ENCODE results near the gene RABEP2. TPM values are rescaled to one million over a fixed set of nuclear protein-coding genes. Genes with fewer than 3 reads are reported as not detected.
"Not testable (repeated sequence)": the region's sequence is repeated elsewhere in the genome, so short reads cannot be mapped to it uniquely, and the experiment has no call there.

RABEP2 gene
- total RNA-seq, 1 experiment from 2014 or later: 40.2 TPM

DNA sequence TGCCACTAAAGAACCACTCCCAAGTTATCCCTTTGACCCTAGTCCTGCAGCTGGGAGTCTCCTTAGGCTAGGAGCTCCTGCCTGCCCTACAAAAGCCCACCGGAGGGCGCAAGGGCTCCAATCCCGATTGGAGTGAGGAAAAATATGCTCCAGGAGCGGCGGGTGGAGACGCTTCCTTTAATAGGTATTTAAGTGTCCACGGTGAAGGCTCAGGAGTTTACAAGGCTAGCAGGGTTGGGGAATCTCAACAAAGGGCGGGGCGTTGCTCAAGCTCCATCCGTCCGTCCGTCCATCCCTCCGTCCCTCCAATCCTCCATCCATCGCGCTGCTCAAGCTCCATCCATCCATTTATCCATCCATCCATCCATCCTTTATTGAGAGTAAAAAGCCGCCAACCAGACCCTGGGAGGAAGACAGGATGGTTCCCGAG is 49.0 kb upstream of the RABEP2 start:
- H3K4me1 ChIP-seq (ENCODE audit: insufficient read depth, low read length): no peaks in the 10 kb centered on the region; the same call in 1 of the 2 replicates
- intact Hi-C loops (cut with micrococcal nuclease): no loop called here
- CTCF ChIA-PET: interaction anchor here (0.6 kb wide), 1 partner anchor 116 kb away, joined by 5 read pairs; no protein-coding TSS in a partner anchor
- no peaks in the 10 kb centered on the region for H4K20me1 ChIP-seq (ENCODE audit: low read length)
- no peaks in the 10 kb centered on the region for H3F3A ChIP-seq (ENCODE audit: low read length, unreplicated experiment)
- TF ChIP-seq EZH2 (IDR thresholded peaks at IDR 0.05; ENCODE audit: low read length, unreplicated experiment): no peak
- no peak for TF ChIP-seq EZH2phosphoT487 (IDR thresholded peaks at IDR 0.05; ENCODE audit: borderline replicate concordance, low read length)
- TF ChIP-seq, protein P1, sequence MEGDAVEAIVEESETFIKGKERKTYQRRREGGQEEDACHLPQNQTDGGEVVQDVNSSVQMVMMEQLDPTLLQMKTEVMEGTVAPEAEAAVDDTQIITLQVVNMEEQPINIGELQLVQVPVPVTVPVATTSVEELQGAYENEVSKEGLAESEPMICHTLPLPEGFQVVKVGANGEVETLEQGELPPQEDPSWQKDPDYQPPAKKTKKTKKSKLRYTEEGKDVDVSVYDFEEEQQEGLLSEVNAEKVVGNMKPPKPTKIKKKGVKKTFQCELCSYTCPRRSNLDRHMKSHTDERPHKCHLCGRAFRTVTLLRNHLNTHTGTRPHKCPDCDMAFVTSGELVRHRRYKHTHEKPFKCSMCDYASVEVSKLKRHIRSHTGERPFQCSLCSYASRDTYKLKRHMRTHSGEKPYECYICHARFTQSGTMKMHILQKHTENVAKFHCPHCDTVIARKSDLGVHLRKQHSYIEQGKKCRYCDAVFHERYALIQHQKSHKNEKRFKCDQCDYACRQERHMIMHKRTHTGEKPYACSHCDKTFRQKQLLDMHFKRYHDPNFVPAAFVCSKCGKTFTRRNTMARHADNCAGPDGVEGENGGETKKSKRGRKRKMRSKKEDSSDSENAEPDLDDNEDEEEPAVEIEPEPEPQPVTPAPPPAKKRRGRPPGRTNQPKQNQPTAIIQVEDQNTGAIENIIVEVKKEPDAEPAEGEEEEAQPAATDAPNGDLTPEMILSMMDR (conservative IDR thresholded peaks at IDR 0.05; ENCODE audit: low read depth, low read length): peak; percentile 70
- H2AFZ ChIP-seq (ENCODE audit: low read length): peak overlapping the region; percentile 89
- H3K27ac ChIP-seq (ENCODE audit: low read length): peak overlapping the region; percentile 42
- H3K9me2 ChIP-seq (replicated peaks; ENCODE audit: low read length): no peaks in the 10 kb centered on the region
- TSS peak; percentile 99 for BruUV-seq (replicated peaks)
- POLR2A ChIA-PET (ENCODE audit: unreplicated experiment): interaction anchor here (0.6 kb wide), 1 partner anchor 151 kb away, joined by 4 read pairs; the partner anchor contains the start of gene ATXN2L
- H3K27me3 ChIP-seq (ENCODE audit: low read length): no peaks in the 10 kb centered on the region
- peak overlapping the region; percentile 83 for H3K4me2 ChIP-seq (ENCODE audit: low read length)
- DNase-seq: peak; percentile 65
- peak; percentile 58 for ATAC-seq
- H3K36me3 ChIP-seq (ENCODE audit: low read depth, low read length): no peaks in the 10 kb centered on the region
- peaks cover 9% of the 10 kb centered on the region for H3K79me2 ChIP-seq (ENCODE audit: low read length)
- H3K9ac ChIP-seq (ENCODE audit: low read length): peak overlapping the region; percentile 74
- peak overlapping the region; percentile 96 for H3K4me3 ChIP-seq (ENCODE audit: low read length)
- H3K9me3 ChIP-seq (ENCODE audit: low read length): no peaks in the 10 kb centered on the region

DNA sequence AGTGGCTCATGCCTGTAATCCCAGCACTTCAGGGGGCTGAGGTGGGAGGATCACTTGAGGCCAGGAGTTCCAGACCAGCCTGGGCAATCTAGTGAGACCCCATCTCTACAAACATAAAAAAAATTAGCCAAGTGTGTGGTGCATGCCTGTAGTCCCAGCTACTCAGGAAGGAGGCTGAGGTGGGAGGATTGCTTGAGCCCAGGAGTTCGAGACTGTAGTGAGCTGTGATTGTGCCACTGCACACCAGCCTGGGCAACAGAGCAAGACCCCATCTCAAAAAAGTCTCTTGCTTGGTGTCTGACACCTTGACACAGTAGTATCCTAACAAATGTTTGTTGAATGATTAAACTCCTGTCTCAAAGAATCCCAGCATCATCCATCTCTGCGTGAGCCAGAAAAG is 44.7 kb upstream of the RABEP2 start:
- H3K4me3 ChIP-seq (ENCODE audit: low read length); intact Hi-C loops (cut with micrococcal nuclease); CTCF ChIA-PET; H2AFZ ChIP-seq (ENCODE audit: low read length); H3K9ac ChIP-seq (ENCODE audit: low read length); H3F3A ChIP-seq (ENCODE audit: low read length, unreplicated experiment); POLR2A ChIA-PET (ENCODE audit: unreplicated experiment); H3K9me2 ChIP-seq (replicated peaks; ENCODE audit: low read length); H4K20me1 ChIP-seq (ENCODE audit: low read length); H3K79me2 ChIP-seq (ENCODE audit: low read length); H3K9me3 ChIP-seq (ENCODE audit: low read length); H3K4me2 ChIP-seq (ENCODE audit: low read length); H3K4me1 ChIP-seq (ENCODE audit: insufficient read depth, low read length); H3K36me3 ChIP-seq (ENCODE audit: low read depth, low read length); DNase-seq; ATAC-seq; H3K27ac ChIP-seq (ENCODE audit: low read length); BruUV-seq (replicated peaks); H3K27me3 ChIP-seq (ENCODE audit: low read length): not testable (repeated sequence)

DNA sequence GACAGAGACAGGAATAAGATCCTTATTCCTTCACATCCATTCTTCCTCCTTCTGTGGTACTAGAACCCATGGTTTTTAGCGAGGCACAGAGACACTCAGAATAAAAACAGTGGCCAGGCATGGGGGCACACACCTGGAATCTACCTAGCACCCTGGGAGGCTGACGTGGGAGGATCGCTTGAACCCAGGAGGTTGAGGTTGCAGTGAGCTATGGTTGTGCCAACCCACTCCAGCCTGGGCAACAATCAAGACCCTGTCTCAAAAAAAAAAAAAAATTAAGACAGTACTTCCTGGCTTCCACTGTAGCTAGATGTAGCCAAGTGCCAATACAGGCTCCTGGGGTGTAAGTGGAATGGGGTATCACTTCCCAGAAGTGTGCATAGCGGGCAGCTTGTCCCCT is 42.1 kb upstream of the RABEP2 start:
- no peak overlapping the region for H3K9ac ChIP-seq (ENCODE audit: low read length)
- H3K36me3 ChIP-seq (ENCODE audit: low read depth, low read length): no peaks in the 10 kb centered on the region; the same call in 1 of the 2 replicates
- no TSS peak for BruUV-seq (replicated peaks)
- no peaks in the 10 kb centered on the region for H3F3A ChIP-seq (ENCODE audit: low read length, unreplicated experiment)
- no peak for DNase-seq
- ChIA-PET CTCF (no interaction called here), POLR2A (ENCODE audit: unreplicated experiment) (interaction anchor here (0.6 kb wide), 1 partner anchor 38 kb away, joined by 4 read pairs; no protein-coding TSS in a partner anchor)
- H3K9me3 ChIP-seq (ENCODE audit: low read length): no peaks in the 10 kb centered on the region
- H3K4me3 ChIP-seq (ENCODE audit: low read length): no peak overlapping the region
- TF ChIP-seq EZH2 (IDR thresholded peaks at IDR 0.05; ENCODE audit: low read length, unreplicated experiment): no peak
- TF ChIP-seq, protein P1 (conservative IDR thresholded peaks at IDR 0.05; ENCODE audit: low read depth, low read length): no peak
- TF ChIP-seq EZH2phosphoT487 (IDR thresholded peaks at IDR 0.05; ENCODE audit: borderline replicate concordance, low read length): no peak
- intact Hi-C loops (cut with micrococcal nuclease): no loop called here
- no peak overlapping the region for H2AFZ ChIP-seq (ENCODE audit: low read length)
- no peak for ATAC-seq
- no peaks in the 10 kb centered on the region for H3K4me1 ChIP-seq (ENCODE audit: insufficient read depth, low read length)
- no peak overlapping the region for H3K27ac ChIP-seq (ENCODE audit: low read length)
- no peaks in the 10 kb centered on the region for H3K27me3 ChIP-seq (ENCODE audit: low read length)
- H4K20me1 ChIP-seq (ENCODE audit: low read length): no peaks in the 10 kb centered on the region
- no peaks in the 10 kb centered on the region for H3K79me2 ChIP-seq (ENCODE audit: low read length)
- no peaks in the 10 kb centered on the region for H3K9me2 ChIP-seq (replicated peaks; ENCODE audit: low read length)
- H3K4me2 ChIP-seq (ENCODE audit: low read length): no peak overlapping the region

Data from PC-3 (cell line).